Naive B cell (primary cell): ENCODE results near the gene RALGPS2. TPM values are rescaled to one million over a fixed set of nuclear protein-coding genes. Genes with fewer than 3 reads are reported as not detected.

Experiments used
- ATAC-seq, 2 donors: fragments of 150-1000 bp; cut with Tn5 transposase; 2 replicates each; pipeline ENCODE4 v1.10.0; 2021; ENCODE audit warnings: low read depth in 2 of 2, mild to moderate bottlenecking in 2 of 2, moderate library complexity in 2 of 2
- DNase-seq: peaks from one replicate; pipeline ENCODE4 v3.0.0; 2022
- H3K27ac Mint-ChIP-seq, 6 donors: one replicate each; pipeline ENCODE4 v1.8.0; 2020 to 2022; ENCODE audit warnings: mild to moderate bottlenecking in 6 of 6, mixed read lengths in 6 of 6, moderate library complexity in 5 of 6, inconsistent platforms in 2 of 6
- H3K27me3 Mint-ChIP-seq, 3 donors: one replicate each; pipeline ENCODE4 v1.8.0; 2021 to 2022; ENCODE audit warnings: mixed read lengths in 3 of 3, mild to moderate bottlenecking in 1 of 3
- H3K36me3 Mint-ChIP-seq, 2 donors: one replicate each; pipeline ENCODE4 v1.8.0; 2020 to 2022; ENCODE audit warnings: mixed read lengths in 2 of 2, inconsistent platforms in 1 of 2, mild to moderate bottlenecking in 1 of 2
- H3K4me1 Mint-ChIP-seq, 3 donors: one replicate each; pipeline ENCODE4 v1.8.0; 2020 to 2022; ENCODE audit warnings: mixed read lengths in 3 of 3, inconsistent platforms in 1 of 3, mild to moderate bottlenecking in 1 of 3, moderate library complexity in 1 of 3
- H3K4me3 Mint-ChIP-seq, 8 donors: one replicate each; pipeline ENCODE4 v1.8.0; 2020 to 2022; ENCODE audit warnings: mild to moderate bottlenecking in 8 of 8, mixed read lengths in 8 of 8, moderate library complexity in 8 of 8, inconsistent platforms in 2 of 8
- H3K9me3 Mint-ChIP-seq, 7 donors: one replicate each; pipeline ENCODE4 v1.8.0; 2020 to 2022; ENCODE audit warnings: mixed read lengths in 7 of 7, mild to moderate bottlenecking in 5 of 7, inconsistent platforms in 2 of 7, moderate library complexity in 1 of 7
- polyA plus RNA-seq, 6 donors: library from polyadenylated mRNA; unstranded; fragments of 300-500 nt; fragmentation: Illumina TruSeq; gene quantifications; one replicate each; pipeline ENCODE4 v1.2.3, GENCODE V29; 2021; ENCODE audit warnings: low read depth in 6 of 6

The RALGPS2 gene
- polyA plus RNA-seq, 6 donors from 2014 or later = 90.9 to 349 (median 298) TPM

DNA sequence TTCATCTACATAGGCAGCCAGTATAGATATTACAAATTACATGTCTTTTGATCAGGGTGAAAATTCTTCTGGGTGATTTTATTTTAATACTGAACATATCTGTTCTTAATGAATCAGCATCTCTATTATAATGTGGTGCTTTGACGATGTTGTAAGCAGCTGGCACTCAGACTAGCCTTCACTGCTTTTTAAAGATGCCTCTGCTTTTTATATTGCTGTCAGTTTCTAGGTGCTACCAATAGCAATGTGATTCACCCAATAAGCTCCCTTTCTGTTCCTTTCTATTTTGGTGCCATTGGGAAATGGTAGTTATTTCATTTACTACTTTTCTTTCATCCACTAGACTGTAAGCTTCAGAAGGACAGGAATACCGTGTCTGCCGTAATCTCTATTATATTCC lies 156.9 kb downstream of the RALGPS2 start:
- H3K36me3 Mint-ChIP-seq = peaks cover 12 to 26% of the 10 kb centered on the region in 2 donors
- no peak overlapping the region for H3K4me3 Mint-ChIP-seq
- peak overlapping the region in 2 of 6 donors; percentile 12 to 39 for H3K27ac Mint-ChIP-seq
- H3K27me3 Mint-ChIP-seq = no peaks in the 10 kb centered on the region
- ATAC-seq (no peak), DNase-seq (no peak)
- peaks cover 6 to 16% (median 9%) of the 10 kb centered on the region in 3 donors for H3K4me1 Mint-ChIP-seq
- H3K9me3 Mint-ChIP-seq = no peaks in the 10 kb centered on the region

DNA sequence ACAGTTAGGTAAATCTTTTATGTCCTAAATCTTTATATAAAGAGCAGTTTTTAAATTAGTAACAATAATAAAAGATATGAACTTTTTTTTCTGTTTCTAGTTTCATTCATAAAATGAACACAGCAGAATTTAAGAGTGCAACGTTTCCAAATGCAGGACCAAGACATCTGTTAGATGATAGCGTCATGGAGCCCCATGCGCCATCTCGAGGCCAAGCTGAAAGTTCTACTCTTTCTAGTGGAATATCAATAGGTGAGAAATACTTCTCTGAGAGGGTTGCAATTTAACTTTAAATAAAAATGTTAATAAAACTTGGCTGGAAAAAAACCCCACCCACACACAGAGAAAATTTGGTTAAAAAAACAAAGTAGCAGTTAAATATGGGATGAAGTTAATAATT lies 160.8 kb downstream of the RALGPS2 start:
- no peak for ATAC-seq
- Mint-ChIP-seq H3K27ac (peak overlapping the region in 1 of 6 donors; percentile 81), H3K36me3 (peaks cover 11 to 14% of the 10 kb centered on the region in 2 donors)

DNA sequence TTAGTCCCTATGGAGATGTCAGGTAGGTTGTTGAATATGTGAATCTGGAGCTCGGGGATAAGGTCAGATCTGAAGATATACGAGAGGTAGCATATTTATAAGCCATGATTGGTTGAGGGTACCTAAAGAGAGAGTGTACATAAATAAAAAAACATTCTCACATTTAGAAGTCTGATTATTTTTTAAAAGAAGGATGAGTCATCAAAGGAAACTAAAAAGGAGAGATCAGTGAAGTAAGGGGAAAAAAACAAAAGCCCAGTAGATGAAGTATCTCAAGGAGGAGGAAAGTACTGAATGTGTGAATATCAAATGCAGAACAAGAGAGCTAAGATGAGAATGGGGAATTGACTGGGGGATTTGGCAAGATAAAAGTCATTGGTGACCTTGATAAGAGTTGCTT lies 161.5 kb downstream of the RALGPS2 start:
- H3K27me3 Mint-ChIP-seq = no peaks in the 10 kb centered on the region
- H3K36me3 Mint-ChIP-seq = peaks cover 11 to 14% of the 10 kb centered on the region in 2 donors
- H3K4me3 Mint-ChIP-seq = peak overlapping the region in 1 of 8 donors; percentile 51
- no peak for ATAC-seq
- H3K4me1 Mint-ChIP-seq = peaks cover 6 to 11% (median 9%) of the 10 kb centered on the region in 3 donors
- DNase-seq = no peak
- H3K27ac Mint-ChIP-seq = peak overlapping the region in 5 of 6 donors; percentile 35 to 87 (median 67)
- H3K9me3 Mint-ChIP-seq = no peaks in the 10 kb centered on the region

More for the DNA sequence above, 160.8 kb downstream of the RALGPS2 start:
- Mint-ChIP-seq H3K27me3 (no peaks in the 10 kb centered on the region), H3K4me1 (peaks cover 6 to 12% (median 11%) of the 10 kb centered on the region in 3 donors), H3K4me3 (no peak overlapping the region), H3K9me3 (no peaks in the 10 kb centered on the region)
- DNase-seq = no peak

DNA sequence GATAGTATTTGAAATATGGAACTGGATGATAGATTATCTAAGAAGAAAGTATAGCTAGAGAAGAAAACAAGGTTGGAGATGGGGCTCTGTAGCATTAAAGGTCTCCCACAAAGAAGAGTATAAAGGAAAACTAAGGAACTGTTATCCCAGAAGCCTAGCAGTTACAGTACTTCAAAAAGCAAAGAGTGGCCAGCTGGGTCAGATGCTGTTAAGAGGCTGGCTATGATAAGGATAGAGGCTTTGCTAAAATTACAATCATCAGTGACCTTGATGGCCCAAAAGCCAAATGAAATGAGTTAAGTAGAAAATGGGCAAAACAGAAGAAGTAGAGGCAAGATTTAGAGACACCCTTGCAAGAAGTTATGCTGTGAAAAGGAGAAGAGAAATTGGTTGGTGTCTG lies 170.9 kb downstream of the RALGPS2 start:
- Mint-ChIP-seq H3K36me3 (peaks cover 29 to 37% of the 10 kb centered on the region in 2 donors), H3K27ac (peak overlapping the region in 5 of 6 donors; percentile 7 to 59 (median 39)), H3K27me3 (no peaks in the 10 kb centered on the region), H3K4me1 (peaks cover 12 to 24% (median 14%) of the 10 kb centered on the region in 3 donors), H3K9me3 (peaks cover 3 to 11% (median 7%) of the 10 kb centered on the region in 7 donors), H3K4me3 (peak overlapping the region in 2 of 8 donors; percentile 1 to 11)
- DNase-seq (no peak), ATAC-seq (no peak)

DNA sequence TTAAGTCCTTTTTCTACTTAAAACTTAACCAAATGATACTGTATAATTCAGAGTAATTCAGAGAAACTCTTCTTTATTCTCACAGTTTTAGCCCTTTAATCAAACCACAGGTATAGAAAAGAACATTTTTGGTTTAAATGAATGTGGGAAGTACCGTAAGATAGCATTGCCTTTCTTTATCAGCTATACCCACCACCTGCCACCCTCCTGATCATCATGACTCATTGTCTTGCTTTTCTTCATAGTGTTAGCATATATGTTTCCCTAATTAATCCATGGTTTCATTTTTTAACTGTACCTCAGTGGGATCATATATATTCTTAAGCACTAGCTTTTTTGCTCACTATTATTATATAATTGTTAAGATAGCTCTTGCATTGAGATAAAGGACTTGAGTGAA lies 173.4 kb downstream of the RALGPS2 start:
- H3K4me1 Mint-ChIP-seq = peaks cover 14 to 24% (median 17%) of the 10 kb centered on the region in 3 donors
- no peak overlapping the region for H3K4me3 Mint-ChIP-seq
- ATAC-seq (no peak), DNase-seq (no peak)
- H3K36me3 Mint-ChIP-seq = peaks cover 34 to 44% of the 10 kb centered on the region in 2 donors
- peak overlapping the region in 3 of 6 donors; percentile 5 to 29 (median 6) for H3K27ac Mint-ChIP-seq
- H3K9me3 Mint-ChIP-seq = peaks cover 3 to 11% (median 7%) of the 10 kb centered on the region in 7 donors
- H3K27me3 Mint-ChIP-seq = no peaks in the 10 kb centered on the region

DNA sequence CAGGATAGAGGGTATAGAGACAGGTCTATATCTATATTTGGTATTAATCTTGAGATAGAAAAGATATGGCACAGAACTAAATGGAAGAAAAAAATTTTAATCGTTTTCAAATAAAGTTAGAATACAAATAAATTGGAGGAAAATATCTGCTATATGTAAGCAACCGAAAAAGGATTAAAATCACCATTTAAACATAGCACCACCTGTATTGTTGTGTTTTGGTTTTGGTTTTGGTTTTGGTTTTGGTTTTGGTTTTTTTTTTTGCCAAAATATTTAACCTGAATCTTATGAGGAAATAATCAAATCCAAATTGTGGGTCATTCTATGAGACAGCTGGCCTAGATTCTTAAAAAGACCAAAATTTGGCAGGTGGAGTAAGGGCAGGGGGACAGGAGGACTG lies 174.4 kb downstream of the RALGPS2 start:
- peaks cover 39 to 49% of the 10 kb centered on the region in 2 donors for H3K36me3 Mint-ChIP-seq
- H3K9me3 Mint-ChIP-seq = peaks cover 3 to 11% (median 8%) of the 10 kb centered on the region in 7 donors
- H3K4me3 Mint-ChIP-seq = peak overlapping the region in 2 of 8 donors; percentile 8 to 63
- peaks cover 14 to 28% (median 16%) of the 10 kb centered on the region in 3 donors for H3K4me1 Mint-ChIP-seq
- H3K27me3 Mint-ChIP-seq = no peaks in the 10 kb centered on the region
- DNase-seq = peak; percentile 7
- peak; percentile 32 to 35 for ATAC-seq
- H3K27ac Mint-ChIP-seq = peak overlapping the region in 5 of 6 donors; percentile 41 to 96 (median 89)

DNA sequence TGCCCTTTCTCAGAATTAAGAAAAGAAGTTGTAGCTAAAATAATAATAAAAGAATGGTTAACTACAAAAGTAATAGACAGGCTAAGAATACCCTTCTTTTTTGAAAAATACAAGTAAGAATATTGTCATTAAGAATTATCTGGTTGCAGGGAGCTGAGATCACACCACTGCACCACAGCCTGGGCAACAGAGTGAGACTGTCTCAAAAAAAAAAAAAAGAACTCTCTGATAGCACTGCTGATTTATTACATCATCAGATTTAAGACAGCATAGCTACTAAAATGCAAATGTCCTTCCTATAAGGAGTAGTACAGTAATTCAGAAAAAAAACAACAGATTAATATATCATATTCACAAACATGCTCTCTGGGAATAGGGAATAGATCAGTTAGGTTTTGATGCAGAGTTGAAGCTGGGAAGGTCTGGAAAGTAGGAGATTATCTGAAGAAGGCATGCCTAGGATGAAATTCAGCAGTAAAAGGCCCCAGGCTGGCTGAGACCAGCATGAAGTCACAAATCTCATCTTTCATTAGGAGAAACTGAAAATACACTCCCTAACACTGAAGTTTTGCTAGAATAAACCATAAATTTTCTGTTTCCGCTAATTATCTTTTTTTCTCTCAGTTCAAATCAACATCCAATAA lies 176.6 kb downstream of the RALGPS2 start:
- Mint-ChIP-seq H3K4me1 (peaks cover 11 to 31% (median 14%) of the 10 kb centered on the region in 3 donors), H3K9me3 (peaks cover 0 to 6% (median 0%) of the 10 kb centered on the region in 7 donors), H3K4me3 (no peak overlapping the region), H3K36me3 (peaks cover 33 to 43% of the 10 kb centered on the region in 2 donors), H3K27me3 (no peaks in the 10 kb centered on the region), H3K27ac (peak overlapping the region in 5 of 6 donors; percentile 17 to 70 (median 47))
- no peak for DNase-seq
- peak in 1 of 2 donors; percentile 46 for ATAC-seq

GRCh38 chr1:178908358-178908757 lies 183.3 kb downstream of the RALGPS2 start:
- ATAC-seq (no peak), DNase-seq (no peak)
- Mint-ChIP-seq H3K4me1 (peaks cover 37 to 53% (median 39%) of the 10 kb centered on the region in 3 donors), H3K27me3 (no peaks in the 10 kb centered on the region), H3K4me3 (no peak overlapping the region), H3K9me3 (peaks cover 5 to 17% (median 8%) of the 10 kb centered on the region in 7 donors), H3K27ac (peak overlapping the region in 5 of 6 donors; percentile 41 to 91 (median 67)), H3K36me3 (peaks cover 67 to 75% of the 10 kb centered on the region in 2 donors)

DNA sequence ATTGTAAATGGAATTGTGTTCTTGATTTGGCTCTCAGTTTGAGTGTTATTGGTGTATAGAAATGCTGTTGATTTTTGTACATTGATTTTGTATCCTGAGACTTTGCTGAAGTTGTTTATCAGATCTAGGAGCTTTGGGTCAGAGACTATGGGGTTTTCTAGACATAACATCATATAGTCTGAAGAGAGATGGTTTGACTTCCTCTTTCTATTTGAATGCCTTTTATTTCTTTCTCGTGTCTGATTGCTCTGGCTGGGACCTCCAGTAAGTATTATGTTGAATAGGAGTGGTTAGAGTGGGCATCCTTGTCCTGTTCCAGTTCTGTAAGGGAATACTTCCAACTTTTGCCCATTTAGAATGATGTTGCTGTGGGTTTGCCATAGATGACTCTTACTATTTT lies 185.0 kb downstream of the RALGPS2 start:
- peak; percentile 73 to 84 for ATAC-seq
- H3K9me3 Mint-ChIP-seq = peaks cover 5 to 13% (median 8%) of the 10 kb centered on the region in 7 donors
- DNase-seq = no peak
- H3K4me1 Mint-ChIP-seq = peaks cover 40 to 54% (median 45%) of the 10 kb centered on the region in 3 donors
- H3K27me3 Mint-ChIP-seq = no peaks in the 10 kb centered on the region
- H3K36me3 Mint-ChIP-seq = peaks cover 58 to 65% of the 10 kb centered on the region in 2 donors
- H3K27ac Mint-ChIP-seq = peak overlapping the region; percentile 18 to 96 (median 92)
- H3K4me3 Mint-ChIP-seq = peak overlapping the region in 2 of 8 donors; percentile 8 to 53

DNA sequence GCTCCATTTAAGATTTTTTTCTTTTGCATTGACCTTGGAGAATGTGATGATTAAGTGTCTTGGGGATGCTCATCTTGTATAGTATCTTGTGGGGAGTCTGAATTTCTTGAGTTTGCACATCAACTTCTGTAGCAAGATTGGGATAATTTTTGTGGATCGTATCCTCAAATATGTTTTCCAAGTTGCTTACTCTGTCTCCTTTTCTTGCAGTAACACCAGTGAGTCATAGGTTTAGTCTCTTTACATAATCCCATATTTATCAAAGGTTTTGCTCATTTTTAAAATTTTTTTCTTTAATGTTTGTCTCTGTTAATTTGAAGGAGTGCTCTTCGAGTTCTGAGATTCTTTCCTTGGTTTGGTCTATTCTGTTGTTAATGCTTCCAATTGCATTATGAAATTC lies 187.6 kb downstream of the RALGPS2 start:
- Mint-ChIP-seq H3K27me3 (no peaks in the 10 kb centered on the region), H3K27ac (peak overlapping the region in 3 of 6 donors; percentile 39 to 96 (median 42)), H3K36me3 (peaks cover 63 to 65% of the 10 kb centered on the region in 2 donors), H3K4me1 (peaks cover 42 to 57% (median 53%) of the 10 kb centered on the region in 3 donors), H3K4me3 (no peak overlapping the region), H3K9me3 (peaks cover 5 to 13% (median 8%) of the 10 kb centered on the region in 7 donors)
- DNase-seq (no peak), ATAC-seq (no peak)

DNA sequence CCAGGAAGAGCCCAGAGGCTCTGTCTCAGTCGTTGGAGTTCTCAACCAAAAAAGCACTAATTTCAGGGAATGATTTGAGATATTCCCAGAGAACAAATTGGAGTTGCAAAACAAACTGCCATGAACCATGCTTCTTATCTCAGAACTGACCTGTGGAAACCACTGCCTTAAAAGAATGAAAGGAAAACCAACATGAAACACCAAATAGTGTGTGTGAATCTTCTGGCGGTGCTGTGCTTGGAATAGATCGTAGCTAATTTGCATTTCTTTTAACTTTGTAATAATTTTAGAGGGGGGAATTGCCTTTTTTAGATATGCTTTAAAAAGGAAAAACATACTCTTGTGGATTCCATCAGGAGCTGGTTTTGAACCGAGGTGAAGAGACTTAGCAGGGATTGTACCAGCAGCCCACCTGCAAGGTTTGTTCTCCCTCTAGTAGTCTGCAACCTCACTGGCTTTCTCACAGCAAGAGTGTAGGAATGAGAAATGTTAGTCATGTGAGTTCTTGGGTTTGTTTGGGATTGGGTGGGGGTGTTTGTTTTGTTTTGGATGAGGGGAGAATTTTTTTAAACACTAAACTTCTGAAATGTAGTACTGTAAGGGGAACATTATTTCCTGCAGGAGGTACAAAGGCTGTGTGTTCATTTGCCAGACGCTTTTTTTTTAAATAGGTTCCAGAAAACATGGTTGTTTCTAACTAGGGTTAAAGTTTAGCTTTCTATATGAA lies 191.6 kb downstream of the RALGPS2 start:
- H3K4me3 Mint-ChIP-seq = peak overlapping the region in 2 of 8 donors; percentile 3 to 20
- H3K27ac Mint-ChIP-seq = peak overlapping the region; percentile 13 to 90 (median 69)
- no peak for DNase-seq
- peaks cover 0 to 2% (median 0%) of the 10 kb centered on the region in 7 donors for H3K9me3 Mint-ChIP-seq
- no peaks in the 10 kb centered on the region for H3K27me3 Mint-ChIP-seq
- peaks cover 24 to 48% (median 34%) of the 10 kb centered on the region in 3 donors for H3K4me1 Mint-ChIP-seq
- ATAC-seq = no peak
- H3K36me3 Mint-ChIP-seq = peaks cover 35 to 52% of the 10 kb centered on the region in 2 donors

- ATAC-seq = no peak
- H3K9me3 Mint-ChIP-seq = peaks cover 0 to 6% (median 0%) of the 10 kb centered on the region in 7 donors
- peak overlapping the region in 3 of 6 donors; percentile 16 to 82 (median 65) for H3K27ac Mint-ChIP-seq
- H3K4me1 Mint-ChIP-seq = peaks cover 20 to 47% (median 43%) of the 10 kb centered on the region in 3 donors
- DNase-seq = no peak
- peaks cover 31 to 56% of the 10 kb centered on the region in 2 donors for H3K36me3 Mint-ChIP-seq
- peak overlapping the region in 2 of 8 donors; percentile 31 for H3K4me3 Mint-ChIP-seq
- no peaks in the 10 kb centered on the region for H3K27me3 Mint-ChIP-seq
Measured at GRCh38 chr1:178918308-178918707, 193.3 kb downstream of the RALGPS2 start.

DNA sequence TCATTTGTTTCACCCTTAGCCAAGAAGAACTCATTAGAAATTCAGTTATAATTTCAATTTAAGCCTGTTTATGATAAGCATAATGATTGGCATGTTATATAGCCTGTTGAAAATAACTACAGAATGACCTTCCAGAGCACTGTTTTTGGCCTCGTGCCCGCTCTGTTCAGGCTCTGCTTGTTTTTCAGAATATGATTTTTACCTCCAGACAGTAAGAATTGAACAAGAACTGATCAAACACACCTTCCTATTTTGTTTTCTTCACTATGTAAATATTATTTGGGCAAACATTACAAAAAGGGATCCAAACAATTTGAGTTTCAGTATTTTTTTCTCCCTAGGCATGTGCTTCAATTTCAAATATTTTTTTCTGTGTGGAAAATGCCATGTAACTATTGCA lies 193.9 kb downstream of the RALGPS2 start:
- peak overlapping the region in 3 of 6 donors; percentile 37 to 82 (median 67) for H3K27ac Mint-ChIP-seq
- ATAC-seq (no peak), DNase-seq (no peak)
- H3K9me3 Mint-ChIP-seq = peaks cover 0 to 12% (median under 1%) of the 10 kb centered on the region in 7 donors
- H3K36me3 Mint-ChIP-seq = peaks cover 37 to 60% of the 10 kb centered on the region in 2 donors
- no peaks in the 10 kb centered on the region for H3K27me3 Mint-ChIP-seq
- no peak overlapping the region for H3K4me3 Mint-ChIP-seq
- peaks cover 25 to 50% (median 44%) of the 10 kb centered on the region in 3 donors for H3K4me1 Mint-ChIP-seq
